GM12872 (cell line): ENCODE measurements around the gene ARHGAP18.
A peak's percentile ranks its signal among the peaks of the same experiment; 100 is the strongest.

Source experiments
- CTCF ChIP-seq: IDR thresholded peaks from 3 replicates; pipeline ENCODE4 v1.5.1; 2011; ENCODE audit warnings: low read depth, mild to moderate bottlenecking, low read length, moderate library complexity; ENCODE audit not compliant: insufficient read depth

Gene ARHGAP18

GRCh38 chr6:129575378-129576118, 134.4 kb downstream of the ARHGAP18 start:
- TF ChIP-seq CTCF: peak; percentile 39; the same call in 2 of the 3 replicates

- TF ChIP-seq CTCF: no peak
Measured at GRCh38 chr6:129568015-129568414, 142.0 kb downstream of the ARHGAP18 start.

GRCh38 chr6:129567374-129567773, 142.6 kb downstream of the ARHGAP18 start:
- TF ChIP-seq CTCF: peak; percentile 43; the same call in 2 of the 3 replicates

GRCh38 chr6:129565811-129566210, 144.2 kb downstream of the ARHGAP18 start:
- TF ChIP-seq CTCF: no peak

GRCh38 chr6:129565366-129565765, 144.6 kb downstream of the ARHGAP18 start:
- TF ChIP-seq CTCF: no peak

- TF ChIP-seq CTCF: no peak
Measured at GRCh38 chr6:129558248-129558647, 151.7 kb downstream of the ARHGAP18 start.

GRCh38 chr6:129555206-129555832, 154.7 kb downstream of the ARHGAP18 start:
- no peak for TF ChIP-seq CTCF
